Iris pigment epithelial cell (primary cell): Measurements from ENCODE around the gene EHBP1L1.

Source experiments
- DNase-seq: peaks from one replicate; pipeline ENCODE4 v3.0.0-alpha.2; 2011; ENCODE audit warnings: low read depth

EHBP1L1 gene

GRCh38 chr11:65595131-65595530 is 19.3 kb downstream of the EHBP1L1 start:
- DNase-seq: no peak

- DNase-seq: no peak
These were observed 19.9 kb downstream of the EHBP1L1 start, which contains the start of gene KCNK7 for GRCh38 chr11:65595543-65596281. Gene KCNK7 (minus strand): TSS chr11:65595800. CDS start chr11:65595772, 28 bp downstream.

DNA sequence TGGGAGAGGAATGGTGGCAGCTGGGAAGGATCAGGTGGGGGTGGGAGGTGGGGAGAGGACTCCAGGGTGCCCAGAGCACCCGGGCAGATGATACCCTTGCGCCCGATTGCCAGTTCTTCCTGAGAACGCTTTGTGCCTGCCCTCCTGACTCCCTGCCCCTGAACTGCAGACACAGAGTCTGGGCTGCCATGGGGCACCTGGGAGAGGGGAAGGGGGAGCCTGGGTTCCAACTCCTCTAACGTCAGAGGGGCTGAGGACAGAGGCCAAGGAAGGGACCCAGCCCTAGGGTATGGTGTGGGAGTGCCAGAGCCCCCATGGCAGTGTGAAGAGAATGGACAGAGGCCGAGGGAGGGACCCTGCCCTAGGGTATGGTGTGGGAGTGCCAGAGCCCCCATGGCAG is 20.7 kb downstream of the EHBP1L1 start:
- no peak for DNase-seq

DNA sequence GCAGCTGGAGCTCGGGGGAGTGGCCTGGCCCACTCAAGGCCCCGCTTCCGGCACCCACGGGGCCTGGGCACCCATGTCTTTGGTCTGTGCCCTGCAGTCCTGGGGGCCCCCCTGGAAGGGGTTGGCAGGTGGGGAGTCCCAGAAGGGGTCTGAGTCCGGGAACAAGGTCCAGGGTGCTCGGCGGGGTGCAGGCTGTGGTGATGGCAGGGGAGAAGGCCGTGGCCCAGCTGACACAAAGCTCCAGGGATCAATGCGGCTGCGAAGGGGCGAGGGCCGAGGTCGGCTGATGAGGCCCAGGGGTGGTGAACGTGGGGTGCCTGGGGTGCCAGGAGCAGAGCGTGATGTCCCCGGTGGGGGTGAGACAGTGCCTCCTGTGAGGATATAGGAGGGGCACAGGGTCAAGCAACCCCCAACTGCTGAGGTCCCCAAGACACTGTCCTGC is 22.4 kb downstream of the EHBP1L1 start:
- DNase-seq: no peak

DNA sequence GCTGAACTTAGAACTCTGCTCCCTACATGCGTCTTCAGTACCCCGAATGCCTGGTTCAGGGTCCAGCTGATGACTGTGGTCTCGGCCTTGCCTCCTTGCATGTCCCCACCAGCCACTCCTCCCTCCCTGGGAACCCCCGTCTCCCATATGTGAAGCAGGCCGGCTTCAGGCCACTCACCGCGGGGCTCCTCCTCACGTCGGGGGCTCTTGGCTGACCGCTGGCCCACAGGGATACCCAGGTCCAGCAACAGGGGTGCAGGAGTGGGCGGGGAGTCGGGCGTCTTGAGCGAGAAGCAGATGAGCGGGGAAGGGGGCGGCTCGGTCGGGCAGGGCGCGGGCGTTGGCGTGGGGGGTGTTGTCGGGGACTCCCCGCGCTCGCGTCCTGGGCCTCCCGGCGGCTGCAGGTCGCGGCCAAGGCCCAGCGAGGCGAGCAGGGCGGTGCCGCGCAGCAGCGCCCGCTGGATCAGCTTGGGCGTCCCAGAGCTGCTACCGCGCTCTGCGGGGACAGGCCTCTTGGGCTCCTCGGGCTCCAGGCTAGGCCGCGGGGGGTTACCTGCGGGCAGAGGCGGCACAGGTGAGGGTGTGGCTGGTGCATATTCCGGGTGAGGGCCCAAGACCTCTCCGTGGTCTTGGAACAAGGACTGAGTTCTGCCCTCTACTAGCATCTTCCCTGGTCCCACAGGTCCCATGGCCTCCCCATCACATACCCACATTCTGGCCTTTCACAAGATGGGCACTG is 23.5 kb downstream of the EHBP1L1 start:
- DNase-seq: no peak

DNA sequence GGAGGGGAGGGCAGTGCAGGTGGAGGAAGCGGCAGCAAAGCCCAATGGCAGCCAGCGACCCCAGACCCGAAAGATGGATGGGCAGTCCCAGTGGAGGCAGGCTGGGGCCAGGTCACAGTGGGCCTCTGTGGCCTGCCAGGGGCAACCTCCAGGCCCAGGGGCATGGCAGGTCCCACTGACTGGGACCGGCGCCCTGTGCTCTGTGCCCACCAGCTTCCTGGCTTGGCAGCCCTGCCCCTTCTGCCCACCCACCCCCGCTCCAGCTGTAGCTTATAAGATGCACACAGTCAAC is 24.0 kb downstream of the EHBP1L1 start:
- DNase-seq: no peak

GRCh38 chr11:65604258-65604657 is 28.4 kb downstream of the EHBP1L1 start:
- DNase-seq: no peak

- peak; percentile 97 for DNase-seq
These were observed 31.2 kb downstream of the EHBP1L1 start for GRCh38 chr11:65606876-65607613.

- no peak for DNase-seq
These were observed 32.0 kb downstream of the EHBP1L1 start for GRCh38 chr11:65607614-65608426.

- DNase-seq: no peak
These were observed 33.4 kb downstream of the EHBP1L1 start for GRCh38 chr11:65609229-65609628.

GRCh38 chr11:65609665-65610064 is 33.8 kb downstream of the EHBP1L1 start:
- no peak for DNase-seq

- no peak for DNase-seq
These were observed 34.6 kb downstream of the EHBP1L1 start for GRCh38 chr11:65610404-65610803.

GRCh38 chr11:65611028-65611757 is 35.3 kb downstream of the EHBP1L1 start:
- no peak for DNase-seq

- DNase-seq: peak; percentile 42
These were observed 36.1 kb downstream of the EHBP1L1 start for GRCh38 chr11:65611758-65612603.

DNA sequence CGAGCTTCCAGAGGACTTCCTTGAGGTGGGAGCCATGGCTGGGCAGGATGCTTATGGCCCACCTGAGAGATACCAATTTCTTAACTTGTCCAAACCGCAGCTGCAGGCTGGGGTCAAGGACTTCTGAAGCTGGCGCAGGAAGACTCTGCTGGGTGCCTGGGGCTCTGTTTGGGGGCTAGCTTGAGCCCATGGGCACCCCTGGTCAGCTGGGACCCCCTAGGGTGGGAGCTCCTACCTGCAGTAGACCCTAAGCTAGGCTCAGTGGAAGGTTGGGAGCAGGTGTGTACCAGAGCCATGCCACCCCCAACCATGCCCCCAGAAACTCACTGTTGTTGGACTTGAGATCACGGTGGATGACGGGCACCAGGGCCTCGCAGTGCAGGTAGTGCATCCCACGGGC is 36.8 kb downstream of the EHBP1L1 start:
- no peak for DNase-seq

GRCh38 chr11:65613091-65613928 is 37.5 kb downstream of the EHBP1L1 start:
- DNase-seq: no peak

DNA sequence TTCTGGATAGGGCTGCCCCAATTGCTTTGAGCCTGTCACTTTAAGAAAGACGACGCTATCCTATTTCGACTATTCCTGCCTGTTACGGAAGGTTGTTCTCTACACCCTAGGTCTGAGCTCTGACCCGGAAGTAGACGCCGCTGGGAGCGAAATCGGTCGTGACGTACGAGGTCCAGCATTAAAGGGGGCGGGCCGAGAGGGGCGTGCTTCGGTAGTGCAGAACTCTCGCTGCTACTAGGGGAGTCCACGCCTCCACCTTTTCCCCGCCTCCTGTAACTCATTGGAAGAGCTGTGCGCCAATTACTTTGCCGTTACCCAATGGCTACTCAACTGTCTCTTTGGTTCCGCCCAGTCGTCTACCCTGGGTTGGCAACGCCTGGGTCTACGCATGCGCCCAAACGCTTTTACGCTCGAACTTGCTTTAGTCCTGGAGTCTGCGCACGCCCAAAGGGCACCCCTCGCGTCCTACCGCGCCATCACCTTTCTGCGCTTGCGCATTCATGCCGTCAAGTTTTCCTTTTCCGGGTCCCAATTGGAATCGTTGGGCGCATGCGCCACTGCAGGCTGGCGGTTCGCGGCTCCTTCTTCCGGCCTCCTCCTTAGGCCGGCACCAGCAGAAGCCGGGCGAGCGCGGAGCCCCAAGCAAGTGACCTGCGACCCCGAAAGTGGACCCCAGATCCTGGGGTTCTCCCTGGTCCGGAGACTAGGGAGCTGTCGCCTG is 39.5 kb downstream of the EHBP1L1 start, which contains the start of gene PCNX3:
TSS of gene PCNX3 (plus strand) at position 548 of the 721 bp plus-strand sequence. CDS start 536 bp downstream, outside the sequence.
- DNase-seq: peak; percentile 100

- no peak for DNase-seq
These were observed 40.2 kb downstream of the EHBP1L1 start for GRCh38 chr11:65615950-65616574.
